ENCODE measurements around the gene MYCBP2.

The MYCBP2 gene

GRCh38 chr13:77370888-77371287 is 44.0 kb upstream of the MYCBP2 start:
- H2AFZ ChIP-seq (ENCODE audit: low read depth, low read length, severe bottlenecking), result no peak overlapping the region
- H3F3A ChIP-seq (ENCODE audit: insufficient read depth), result no peaks in the 10 kb centered on the region
- H3K9me2 ChIP-seq (replicated peaks; ENCODE audit: insufficient read depth, low read length), result no peaks in the 10 kb centered on the region
- H3K4me2 ChIP-seq (ENCODE audit: low read depth, low read length, poor library complexity, severe bottlenecking), result no peak overlapping the region
- no peak for TF ChIP-seq EZH2phosphoT487 (conservative IDR thresholded peaks at IDR 0.05; ENCODE audit: low read length)
- no peak for TF ChIP-seq CTCF (IDR thresholded peaks at IDR 0.05; ENCODE audit: insufficient read depth, low read length, poor library complexity, severe bottlenecking)
- no peaks in the 10 kb centered on the region for H4K20me1 ChIP-seq (ENCODE audit: low read depth, low read length)
- no peak overlapping the region for H3K27ac ChIP-seq (ENCODE audit: low read depth, low read length)
- H3K4me3 ChIP-seq (ENCODE audit: insufficient read depth, low read length, poor library complexity, severe bottlenecking), result no peak overlapping the region
- H3K36me3 ChIP-seq (ENCODE audit: low read length), result no peaks in the 10 kb centered on the region
- H3K9ac ChIP-seq (ENCODE audit: low read length), result no peak overlapping the region
- H3K27me3 ChIP-seq (ENCODE audit: low read length), result no peaks in the 10 kb centered on the region
- no peaks in the 10 kb centered on the region for H3K79me2 ChIP-seq (ENCODE audit: insufficient read depth, low read length)
- H3K9me3 ChIP-seq (ENCODE audit: insufficient read depth, low read length), result no peaks in the 10 kb centered on the region

- Histone ChIP-seq H2AFZ (ENCODE audit: low read depth, low read length, severe bottlenecking) (no peak overlapping the region), H3F3A (ENCODE audit: insufficient read depth) (no peaks in the 10 kb centered on the region), H3K4me2 (ENCODE audit: low read depth, low read length, poor library complexity, severe bottlenecking) (no peak overlapping the region), H3K27me3 (ENCODE audit: low read length) (no peaks in the 10 kb centered on the region), H3K79me2 (ENCODE audit: insufficient read depth, low read length) (no peaks in the 10 kb centered on the region), H4K20me1 (ENCODE audit: low read depth, low read length) (no peaks in the 10 kb centered on the region), H3K9me2 (replicated peaks; ENCODE audit: insufficient read depth, low read length) (no peaks in the 10 kb centered on the region), H3K9me3 (ENCODE audit: insufficient read depth, low read length) (no peaks in the 10 kb centered on the region), H3K27ac (ENCODE audit: low read depth, low read length) (no peak overlapping the region), H3K36me3 (ENCODE audit: low read length) (no peaks in the 10 kb centered on the region), H3K9ac (ENCODE audit: low read length) (no peak overlapping the region), H3K4me3 (ENCODE audit: insufficient read depth, low read length, poor library complexity, severe bottlenecking) (no peak overlapping the region)
- no peak for TF ChIP-seq CTCF (IDR thresholded peaks at IDR 0.05; ENCODE audit: insufficient read depth, low read length, poor library complexity, severe bottlenecking)
- no peak for TF ChIP-seq EZH2phosphoT487 (conservative IDR thresholded peaks at IDR 0.05; ENCODE audit: low read length)
Measured at GRCh38 chr13:77362166-77362565, 35.3 kb upstream of the MYCBP2 start.

DNA sequence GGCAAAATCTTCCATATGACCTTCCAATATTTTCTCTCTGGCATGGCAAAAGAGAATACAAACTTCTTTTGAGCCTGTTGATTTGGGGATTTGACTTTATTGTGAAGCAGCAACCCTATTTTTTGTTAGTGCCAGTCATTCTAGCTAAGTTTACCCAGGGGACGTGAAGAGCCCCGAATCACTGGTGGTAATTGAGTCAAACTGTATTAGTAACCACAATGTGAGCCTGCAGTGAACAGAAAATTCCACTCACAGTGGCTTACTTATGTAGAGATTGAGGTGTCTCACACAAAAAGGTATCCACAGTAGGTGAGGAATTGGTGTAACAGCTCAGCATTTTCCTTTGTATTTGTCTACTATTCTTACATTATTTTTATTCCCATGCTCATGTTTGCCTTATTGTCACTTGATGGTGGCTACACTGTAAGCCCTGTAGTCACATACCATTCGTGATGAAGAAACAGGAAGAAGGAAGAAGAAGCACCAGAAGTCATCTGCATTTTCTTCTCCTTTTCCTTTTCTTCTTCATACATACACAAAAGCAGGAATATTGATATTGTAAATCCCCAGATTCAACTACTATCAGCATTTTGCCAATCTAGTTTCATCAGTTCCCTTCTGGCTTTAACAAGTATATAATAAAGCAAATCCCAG is 33.3 kb upstream of the MYCBP2 start:
- Histone ChIP-seq H3K27ac (ENCODE audit: low read depth, low read length) (no peak overlapping the region), H3K9me3 (ENCODE audit: insufficient read depth, low read length) (no peaks in the 10 kb centered on the region), H3F3A (ENCODE audit: insufficient read depth) (no peaks in the 10 kb centered on the region), H3K4me3 (ENCODE audit: insufficient read depth, low read length, poor library complexity, severe bottlenecking) (no peak overlapping the region), H3K79me2 (ENCODE audit: insufficient read depth, low read length) (no peaks in the 10 kb centered on the region), H3K9me2 (replicated peaks; ENCODE audit: insufficient read depth, low read length) (no peaks in the 10 kb centered on the region), H3K9ac (ENCODE audit: low read length) (no peak overlapping the region), H4K20me1 (ENCODE audit: low read depth, low read length) (no peaks in the 10 kb centered on the region), H3K27me3 (ENCODE audit: low read length) (no peaks in the 10 kb centered on the region), H3K4me2 (ENCODE audit: low read depth, low read length, poor library complexity, severe bottlenecking) (peak overlapping the region; percentile 13), H3K36me3 (ENCODE audit: low read length) (no peaks in the 10 kb centered on the region), H2AFZ (ENCODE audit: low read depth, low read length, severe bottlenecking) (peak overlapping the region; percentile 78)
- TF ChIP-seq CTCF (IDR thresholded peaks at IDR 0.05; ENCODE audit: insufficient read depth, low read length, poor library complexity, severe bottlenecking) (no peak), EZH2phosphoT487 (conservative IDR thresholded peaks at IDR 0.05; ENCODE audit: low read length) (no peak)
